NCI-H2107 treated with DMSO at 0.1 percent for 48 hours (cell line): ENCODE measurements around the gene PAK5.

Source experiments
- DNase-seq: peaks from one replicate; lab custom pipeline; 2025; ENCODE audit not compliant: unreplicated experiment; lab: John Stamatoyannopoulos, UW

PAK5 gene

DNA sequence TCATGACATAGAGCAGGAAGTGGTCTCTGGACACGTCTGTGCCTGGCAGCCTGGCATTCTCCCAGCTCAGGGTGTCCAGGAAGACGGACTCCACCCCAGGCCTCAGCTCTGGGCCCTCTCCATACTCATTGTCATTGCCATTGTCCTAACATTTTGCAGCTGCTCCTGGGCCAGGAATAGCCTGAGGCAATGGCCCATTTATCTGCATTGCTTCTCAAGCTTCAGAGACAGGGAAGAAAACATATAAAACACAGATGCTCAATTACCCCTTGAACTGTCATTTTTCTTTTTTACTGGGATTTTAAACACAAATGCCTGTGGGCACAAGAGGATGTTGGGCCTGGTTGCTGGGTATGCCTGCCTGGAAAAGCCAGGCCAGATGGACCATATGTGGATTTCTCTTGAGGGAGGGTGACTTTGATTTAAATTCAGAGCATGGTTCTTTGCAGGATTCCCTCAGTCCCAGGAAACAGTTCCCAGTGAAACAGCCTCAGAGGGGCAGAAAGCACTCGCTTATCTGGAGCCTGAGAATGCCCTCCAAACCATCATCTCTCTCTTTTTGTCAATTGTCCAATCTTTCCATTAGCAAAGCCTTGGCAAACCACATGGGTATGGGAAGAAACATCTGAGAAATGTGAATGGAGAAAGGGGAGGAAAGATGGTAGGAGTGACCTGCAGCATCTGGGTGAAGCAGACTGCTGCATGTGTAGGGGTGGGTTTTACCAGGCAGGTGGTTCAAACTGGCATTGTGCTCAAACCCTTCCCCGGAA is 306.6 kb downstream of the PAK5 start:
- DNase-seq: no peak

DNA sequence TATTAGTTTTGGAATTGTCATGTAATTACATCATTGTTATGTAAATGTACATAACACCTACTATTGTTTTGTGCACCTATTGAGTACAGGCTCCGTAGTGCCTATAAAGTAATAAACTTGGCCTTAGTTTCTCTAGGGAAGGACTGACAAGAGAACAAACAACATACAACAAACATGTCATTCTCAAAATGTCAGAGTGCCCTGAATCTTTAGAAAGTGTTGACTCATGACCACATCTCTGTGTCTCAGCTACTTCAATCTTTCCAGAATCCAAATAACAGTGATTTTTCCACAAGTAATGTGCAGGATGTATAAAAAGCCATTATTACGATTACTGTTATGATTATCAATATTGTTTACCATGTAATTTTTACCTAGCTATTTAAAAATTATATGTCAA is 307.3 kb downstream of the PAK5 start:
- DNase-seq: no peak

DNA sequence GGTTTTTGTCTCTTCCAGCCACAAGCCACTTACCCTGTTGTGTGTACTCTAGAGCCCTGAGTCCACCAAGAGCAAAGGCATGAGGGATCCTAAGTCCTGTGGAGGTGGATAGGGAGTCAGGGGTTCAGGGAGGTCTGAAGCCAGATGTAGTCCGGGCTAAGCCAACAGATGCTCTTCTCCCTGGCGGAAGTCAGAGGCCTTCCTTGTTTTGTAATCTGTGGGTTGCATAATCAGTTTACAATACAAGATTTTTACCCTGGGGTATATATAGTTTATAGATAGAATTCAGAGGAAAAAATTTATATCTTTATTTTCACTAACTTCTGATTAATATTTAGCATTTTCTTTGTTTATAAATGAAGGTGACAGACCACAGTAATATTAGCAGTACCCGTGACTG is 315.2 kb downstream of the PAK5 start:
- DNase-seq: no peak

DNA sequence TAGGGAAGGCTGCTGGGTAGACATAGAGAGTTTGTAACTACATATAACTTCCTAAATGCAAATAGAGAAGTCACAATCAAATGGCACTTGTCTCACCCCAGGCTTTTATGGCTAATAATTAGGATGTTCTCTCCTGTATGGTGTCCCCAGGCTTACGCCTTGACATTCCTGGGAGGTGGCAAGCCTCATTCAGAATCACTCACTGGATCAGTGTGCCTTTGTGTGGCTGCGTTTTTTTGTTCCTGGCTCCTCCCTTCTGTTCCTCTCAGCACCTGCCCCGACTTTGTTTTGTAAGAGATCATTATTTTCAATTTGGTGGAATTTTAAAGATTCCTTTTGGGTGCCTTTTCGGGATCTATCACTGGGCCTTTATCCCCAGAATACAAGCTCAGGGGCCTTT is 318.8 kb downstream of the PAK5 start:
- peak; percentile 55 for DNase-seq

DNA sequence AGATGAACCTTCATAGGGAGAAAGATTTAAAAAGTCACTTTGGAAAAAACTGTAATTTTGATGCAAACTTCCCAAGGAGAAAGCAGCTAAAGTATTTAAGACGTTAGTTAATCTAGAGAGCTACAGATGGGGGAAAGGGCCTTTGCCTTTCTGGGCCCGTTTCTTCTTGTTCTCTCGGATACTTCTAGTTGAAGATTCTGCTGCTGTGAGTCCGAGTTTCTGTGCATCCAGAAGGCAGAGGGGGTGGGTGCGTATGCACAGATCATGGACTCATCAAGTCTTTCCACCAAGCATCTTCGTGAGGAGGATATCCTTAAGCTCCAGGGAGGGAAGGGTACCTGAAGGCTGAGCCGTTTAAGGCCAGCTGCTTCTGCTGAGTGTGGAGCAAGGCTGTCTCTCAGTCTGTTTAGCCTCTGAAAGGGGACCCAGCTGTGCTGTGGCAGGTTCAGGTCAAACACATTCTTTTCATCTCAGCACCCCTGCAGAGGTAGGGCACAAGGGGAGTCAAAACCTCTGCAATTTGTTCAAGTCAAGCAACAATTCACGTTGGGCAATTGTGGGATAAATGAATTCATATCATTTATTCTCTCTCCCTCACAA is 320.2 kb downstream of the PAK5 start:
- no peak for DNase-seq

DNA sequence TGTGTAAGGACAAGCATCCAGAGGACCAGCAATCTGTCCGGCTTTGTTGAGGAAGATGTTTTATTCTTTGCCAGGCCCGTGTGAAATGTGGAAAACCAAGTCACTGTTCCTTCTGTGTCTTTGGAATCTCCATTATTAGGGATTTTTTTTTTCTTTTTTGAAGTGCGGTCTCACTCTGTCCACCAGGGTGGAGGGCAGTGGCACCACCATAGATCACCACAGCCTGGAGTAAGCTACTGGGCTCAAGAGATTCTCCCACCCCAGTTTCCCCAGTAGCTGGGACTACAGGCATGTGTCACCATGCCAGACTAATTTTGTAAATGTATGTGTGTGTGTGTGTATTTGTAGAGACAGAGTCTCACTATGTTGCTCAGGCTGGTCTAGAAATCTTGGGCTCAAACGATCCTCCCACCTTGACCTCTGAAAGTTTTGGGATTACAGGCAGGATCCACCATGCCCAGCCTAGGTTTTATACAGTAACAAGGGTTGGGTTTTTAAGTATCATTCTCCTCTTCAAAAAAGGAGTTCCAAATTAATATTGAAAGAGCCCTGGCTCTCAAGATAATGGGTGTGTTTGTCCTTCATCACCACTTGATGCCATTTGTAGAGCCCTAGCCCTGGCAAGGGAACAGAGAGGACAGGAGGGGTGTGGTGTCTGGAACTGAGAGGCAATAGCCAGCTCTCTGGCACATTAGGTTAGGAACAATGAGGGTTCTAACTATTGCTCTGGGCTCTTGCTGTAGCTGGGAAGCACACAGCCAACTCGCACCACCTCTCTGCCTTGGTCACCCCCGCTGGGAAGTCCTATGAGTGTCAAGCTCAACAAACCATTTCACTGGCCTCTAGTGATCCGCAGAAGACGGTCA is 321.3 kb downstream of the PAK5 start:
- DNase-seq: no peak

DNA sequence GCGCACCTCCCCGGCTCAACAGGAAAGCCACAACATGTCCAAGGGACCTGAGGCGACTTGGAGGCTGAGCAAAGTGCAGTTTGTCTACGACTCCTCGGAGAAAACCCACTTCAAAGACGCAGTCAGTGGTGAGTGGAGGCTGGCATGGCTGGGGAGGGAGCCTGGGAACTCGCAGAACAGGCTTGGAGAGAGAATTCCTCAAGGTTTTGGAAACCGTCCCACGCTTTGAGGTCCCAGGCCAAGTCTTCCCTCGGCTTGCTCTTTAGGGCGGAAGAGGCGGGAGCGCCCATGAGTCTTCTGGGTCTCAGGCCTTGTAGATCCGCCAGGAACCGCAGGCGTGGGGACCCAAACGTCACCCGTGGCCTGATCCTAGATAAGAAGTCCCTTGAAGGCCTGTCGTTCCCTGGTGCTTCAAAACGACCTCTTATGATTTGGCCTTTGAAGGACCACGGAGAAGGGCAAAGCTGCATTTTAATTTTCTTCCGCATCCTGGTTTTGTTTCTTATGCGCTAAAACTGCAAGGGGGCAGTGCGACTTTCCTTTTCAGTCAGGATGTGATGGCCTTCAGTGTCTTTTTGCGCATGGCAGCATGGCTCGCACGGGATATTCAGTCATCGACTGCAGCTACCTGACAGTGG is 322.5 kb downstream of the PAK5 start:
- DNase-seq: no peak

DNA sequence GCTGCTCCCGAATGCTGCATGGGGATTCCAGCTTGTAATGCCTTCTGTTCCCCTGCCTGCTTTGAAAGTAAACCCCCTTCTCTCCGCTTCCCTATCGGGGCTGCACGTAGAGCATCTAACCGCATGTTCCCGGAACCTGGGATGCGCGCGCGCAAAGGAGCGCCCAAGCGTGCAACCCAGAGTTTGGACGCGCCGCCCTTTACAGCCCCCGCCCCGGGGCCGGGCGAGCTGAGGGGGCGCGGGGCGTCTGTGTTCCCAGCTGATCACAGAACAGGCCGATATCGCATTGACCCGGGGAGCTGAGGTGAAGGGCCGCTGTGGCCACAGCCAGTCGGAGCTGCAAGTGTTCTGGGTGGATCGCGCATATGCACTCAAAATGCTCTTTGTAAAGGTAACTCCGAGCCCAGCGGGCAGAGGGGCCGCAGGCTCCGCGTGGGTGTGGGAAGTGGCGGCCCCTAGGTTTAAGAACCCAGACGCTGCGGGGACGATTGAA is 323.1 kb downstream of the PAK5 start:
- no peak for DNase-seq

DNA sequence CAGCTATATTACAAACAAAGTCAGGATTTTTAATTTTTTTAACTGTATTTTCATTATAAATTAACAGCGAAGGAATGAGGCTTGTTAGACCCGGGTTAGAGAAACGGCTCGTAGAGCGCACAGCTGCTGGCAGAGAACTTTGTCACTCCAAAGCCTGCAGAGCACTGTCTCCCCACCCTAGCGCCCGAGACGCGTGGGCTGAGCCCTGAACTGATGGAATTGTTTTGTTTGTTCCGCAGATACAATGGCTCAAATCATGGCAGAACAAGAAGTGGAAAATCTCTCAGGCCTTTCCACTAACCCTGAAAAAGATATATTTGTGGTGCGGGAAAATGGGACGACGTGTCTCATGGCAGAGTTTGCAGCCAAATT is 323.7 kb downstream of the PAK5 start:
- DNase-seq: no peak

DNA sequence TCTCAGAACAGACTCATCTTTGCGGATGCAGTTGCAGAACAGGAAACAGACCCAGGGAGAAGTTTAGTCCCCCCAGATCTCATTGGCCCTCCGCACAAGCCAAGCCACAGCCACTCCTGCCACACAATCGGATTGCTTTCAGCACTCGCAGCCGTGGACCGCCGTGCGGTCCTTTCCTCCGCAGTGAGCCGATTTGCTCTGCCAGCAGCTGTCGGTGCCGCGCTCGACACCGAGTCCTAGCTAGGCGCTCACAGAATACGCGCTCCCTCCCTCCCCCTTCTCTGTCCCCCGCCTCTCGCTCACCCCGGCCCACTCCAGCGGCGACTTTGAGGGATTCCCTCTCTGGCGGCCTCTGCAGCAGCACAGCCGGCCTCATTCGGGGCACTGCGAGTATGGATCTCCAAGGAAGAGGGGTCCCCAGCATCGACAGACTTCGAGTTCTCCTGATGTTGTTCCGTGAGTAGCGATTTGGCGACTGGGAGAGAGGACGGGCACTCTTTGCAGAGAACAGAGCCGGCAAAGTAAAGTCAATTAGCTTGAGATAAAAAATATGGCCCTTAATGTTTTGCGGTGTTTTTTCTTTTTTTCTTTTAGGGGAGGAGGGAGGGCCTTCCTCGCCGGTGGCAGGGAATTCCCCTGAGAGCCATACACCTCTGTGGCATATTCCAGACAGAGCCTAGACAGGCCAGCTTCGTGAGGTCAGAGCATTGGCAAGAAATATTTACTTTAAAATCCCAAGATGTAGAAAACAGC is 324.2 kb downstream of the PAK5 start, which contains the start of gene LAMP5:
LAMP5 (plus strand) TSS at position 130 of the 753 bp plus-strand sequence; CDS start at position 393, 263 bp downstream.
- peak; percentile 35 for DNase-seq

DNA sequence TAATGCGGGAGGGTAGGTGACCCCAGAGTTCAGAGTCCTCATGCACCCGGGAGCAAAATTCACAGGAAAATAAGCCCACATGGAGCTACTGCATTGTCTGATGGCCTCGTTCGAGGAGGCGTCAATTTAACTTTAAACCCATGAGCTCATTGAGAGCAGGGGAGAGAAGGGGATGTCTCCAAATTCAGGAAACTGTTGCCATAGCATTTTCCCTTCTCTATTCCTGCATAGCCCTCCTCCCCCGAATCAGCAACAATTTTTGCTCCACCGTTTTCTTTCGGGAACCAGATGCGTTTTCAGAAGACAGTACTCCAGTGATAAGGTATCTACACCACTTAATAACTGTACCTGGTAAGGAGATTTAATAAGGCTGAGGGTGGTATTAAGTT is 324.8 kb downstream of the PAK5 start:
- no peak for DNase-seq

DNA sequence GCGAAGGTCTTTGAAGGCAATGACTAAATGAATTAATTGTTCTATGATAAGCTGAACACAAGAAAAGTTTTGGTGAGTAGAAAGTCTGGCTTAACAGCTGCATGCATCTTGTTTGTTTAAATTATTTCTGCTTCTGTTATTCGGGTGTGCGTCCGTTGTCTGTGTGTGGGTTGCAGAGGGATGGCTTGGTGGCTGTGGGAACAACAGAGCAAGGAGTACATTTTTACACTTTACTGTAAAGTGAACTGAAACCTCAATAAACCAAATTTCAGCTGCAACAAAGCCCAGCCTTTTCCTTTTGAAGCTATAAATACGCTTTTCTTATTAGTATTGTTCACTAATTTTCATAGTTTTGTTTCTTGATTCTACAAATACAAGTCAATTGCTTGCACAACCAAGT is 328.0 kb downstream of the PAK5 start:
- no peak for DNase-seq

DNA sequence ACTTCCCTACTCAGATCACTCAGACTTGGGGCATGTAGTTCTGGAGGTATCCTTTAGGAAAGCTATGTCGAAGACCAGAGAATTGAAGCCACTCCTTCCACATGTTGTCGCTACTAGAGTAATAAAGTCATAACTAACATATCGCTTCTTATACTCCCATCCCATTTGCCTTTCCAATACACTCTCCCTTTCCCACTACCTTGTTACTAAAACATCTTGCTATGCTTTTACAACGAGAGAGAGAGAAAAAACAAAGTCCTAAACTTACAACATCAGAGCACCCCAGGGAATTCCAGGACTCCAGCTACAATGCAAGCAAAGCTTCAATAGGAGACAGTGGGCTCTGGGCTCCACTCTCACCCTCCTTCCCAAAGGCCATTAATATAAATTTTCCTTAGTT is 329.6 kb downstream of the PAK5 start:
- no peak for DNase-seq

DNA sequence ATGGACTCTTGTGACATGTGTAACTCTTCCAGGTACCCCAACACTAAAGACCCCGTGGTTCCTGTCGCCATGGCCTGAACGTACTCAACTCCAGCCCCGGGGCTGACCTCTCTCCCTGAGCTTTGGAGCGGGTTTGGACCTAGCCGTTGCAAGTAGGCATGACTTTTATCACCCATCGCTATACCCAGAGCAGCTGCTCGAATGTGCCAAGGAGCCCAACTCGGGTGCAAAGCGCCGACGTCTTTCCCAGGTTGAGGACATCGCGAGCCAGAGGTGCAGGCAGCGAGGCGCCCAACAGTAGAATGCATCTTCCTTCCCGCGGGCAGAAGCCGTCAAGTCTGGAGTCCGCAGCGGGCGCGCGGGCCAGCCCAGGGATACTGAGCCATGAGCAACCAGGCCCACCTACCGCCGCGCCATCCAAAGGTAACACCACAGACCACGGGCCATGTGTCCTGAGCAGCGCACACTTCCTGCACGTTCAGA is 330.1 kb downstream of the PAK5 start:
- DNase-seq: no peak

DNA sequence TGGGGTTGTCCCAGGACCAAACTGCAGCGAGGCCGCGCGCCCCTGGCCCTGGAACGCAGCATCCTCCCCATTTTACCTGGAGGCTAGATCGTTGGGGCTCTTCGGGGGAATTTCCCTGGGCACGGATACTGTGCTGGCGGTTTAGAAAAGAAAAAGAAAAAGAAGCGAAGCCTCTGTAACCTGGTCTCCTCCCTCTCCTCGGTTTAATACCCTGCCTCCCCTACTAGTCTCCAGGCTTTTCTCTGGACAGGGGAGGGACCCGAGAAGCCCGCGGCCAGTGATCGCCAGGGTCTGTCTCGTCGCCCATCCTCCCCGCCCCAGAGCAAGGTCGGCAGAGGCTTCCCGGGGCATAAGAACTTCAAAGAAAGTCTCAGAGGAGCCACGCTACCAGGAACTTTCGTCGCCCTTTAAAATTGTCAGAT is 330.6 kb downstream of the PAK5 start:
- DNase-seq: no peak

DNA sequence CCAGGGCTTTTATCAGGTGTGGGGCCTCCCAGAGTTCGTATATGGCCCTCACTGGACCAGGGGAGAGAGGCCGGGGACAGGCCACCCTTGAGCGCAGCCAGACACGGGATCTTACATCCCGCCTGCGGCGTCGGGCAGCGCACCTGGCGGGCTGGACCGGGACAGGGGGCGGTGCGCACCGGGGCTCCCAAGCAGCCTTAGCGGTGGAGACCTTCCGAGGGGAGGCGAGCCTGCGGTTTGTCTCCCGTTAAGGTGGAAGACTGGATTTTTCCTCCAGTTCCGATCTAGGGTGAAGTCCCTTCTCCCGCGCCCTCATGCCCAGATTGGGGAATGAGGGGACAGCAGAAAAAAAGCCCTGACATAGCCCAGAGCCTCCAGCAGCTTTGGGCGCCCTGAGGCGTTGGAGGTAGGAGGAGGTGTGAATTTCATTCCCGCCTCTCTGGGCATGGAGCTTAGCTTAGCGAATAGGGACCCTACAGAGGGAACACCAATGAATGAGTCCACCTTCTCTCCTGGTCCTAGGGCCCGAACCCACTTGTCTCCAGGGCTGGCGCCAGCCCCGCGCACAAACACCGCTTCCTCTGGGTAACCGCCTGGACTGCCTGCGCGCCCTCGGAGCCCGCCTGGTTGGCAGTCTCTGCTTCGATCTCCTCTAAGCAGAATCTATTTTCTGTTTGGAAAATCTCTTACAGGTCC is 331.2 kb downstream of the PAK5 start:
- DNase-seq: no peak

DNA sequence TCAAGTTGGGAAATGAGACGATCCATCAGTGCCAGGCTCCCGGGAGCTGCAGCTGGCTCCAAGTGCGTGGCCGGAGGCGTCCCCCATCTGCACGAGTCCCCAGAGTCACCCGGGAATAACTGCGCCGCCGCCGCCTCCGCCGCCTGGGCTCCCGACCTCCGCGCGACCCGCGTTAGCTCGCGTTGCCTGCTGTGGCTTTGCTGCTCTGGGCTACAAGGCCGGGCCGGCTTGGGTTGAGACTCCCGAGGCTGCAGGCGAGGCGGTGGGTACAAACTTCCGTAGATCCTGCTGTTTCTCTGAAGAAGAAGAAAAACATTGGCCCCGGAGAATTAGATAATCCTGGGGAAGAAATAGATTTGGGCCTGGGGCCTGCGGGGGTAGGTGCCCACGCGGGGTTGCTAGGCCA is 331.9 kb downstream of the PAK5 start:
- no peak for DNase-seq

DNA sequence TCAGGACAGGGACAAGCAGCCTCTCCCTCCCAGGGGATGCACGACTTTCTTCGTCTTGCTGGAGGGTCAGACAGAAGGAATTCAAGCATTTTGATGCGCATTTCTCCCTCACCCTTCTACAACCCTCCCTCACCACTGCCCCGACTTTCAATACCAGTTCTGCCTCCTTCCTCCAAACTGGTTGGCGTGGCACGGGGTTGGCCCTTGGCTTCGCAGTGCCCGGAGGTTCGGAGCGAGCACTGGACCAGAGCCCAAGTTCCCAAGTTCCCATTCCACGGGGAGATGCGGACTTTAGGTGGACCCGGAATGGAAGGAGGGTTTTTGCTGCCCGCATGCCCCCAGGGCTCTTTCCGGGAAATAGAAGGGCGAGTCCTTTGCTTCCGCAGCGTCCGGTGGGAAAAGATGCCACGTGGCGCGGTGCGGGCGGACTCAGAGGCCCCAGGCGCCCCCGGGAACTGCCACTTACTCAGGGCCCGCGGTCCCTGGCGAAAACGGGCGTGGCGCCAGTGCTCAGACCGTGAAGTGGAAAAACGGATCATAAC is 332.5 kb downstream of the PAK5 start:
- no peak for DNase-seq

DNA sequence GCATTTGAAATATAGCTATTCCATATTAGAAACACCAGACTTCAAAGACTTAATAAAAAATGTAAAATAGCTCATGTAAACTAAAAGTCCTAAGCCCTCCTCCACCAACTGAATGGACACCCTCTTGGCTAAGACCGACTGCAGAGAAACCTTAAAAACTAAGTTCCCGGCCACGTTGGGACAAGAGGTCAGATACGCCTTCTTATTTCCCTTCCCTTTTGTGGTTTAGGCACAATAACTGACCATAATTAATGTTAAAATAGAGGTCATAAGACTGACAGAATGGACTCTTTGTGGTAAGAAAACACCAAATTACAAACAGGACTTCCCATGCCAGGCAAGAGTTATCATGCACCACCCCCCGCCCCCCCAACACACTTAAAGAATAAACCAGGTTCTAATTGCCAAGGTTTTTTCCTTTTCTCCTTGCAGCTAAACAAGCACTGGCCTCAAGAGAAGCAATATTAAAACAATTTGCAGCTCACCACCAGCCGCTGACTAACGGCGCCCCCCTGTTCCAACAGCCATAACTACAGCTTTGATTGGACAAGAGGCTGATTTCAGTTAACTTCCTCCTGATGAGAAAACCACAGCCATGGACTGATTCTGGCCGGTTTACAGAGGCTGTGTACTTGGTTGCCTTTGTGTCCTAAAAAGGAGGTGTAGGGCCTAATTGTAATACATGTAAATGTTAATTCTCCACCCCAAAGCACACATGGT is 335.2 kb downstream of the PAK5 start:
- DNase-seq: no peak
